ENCODE results near the gene C3orf22.

The C3orf22 gene

DNA sequence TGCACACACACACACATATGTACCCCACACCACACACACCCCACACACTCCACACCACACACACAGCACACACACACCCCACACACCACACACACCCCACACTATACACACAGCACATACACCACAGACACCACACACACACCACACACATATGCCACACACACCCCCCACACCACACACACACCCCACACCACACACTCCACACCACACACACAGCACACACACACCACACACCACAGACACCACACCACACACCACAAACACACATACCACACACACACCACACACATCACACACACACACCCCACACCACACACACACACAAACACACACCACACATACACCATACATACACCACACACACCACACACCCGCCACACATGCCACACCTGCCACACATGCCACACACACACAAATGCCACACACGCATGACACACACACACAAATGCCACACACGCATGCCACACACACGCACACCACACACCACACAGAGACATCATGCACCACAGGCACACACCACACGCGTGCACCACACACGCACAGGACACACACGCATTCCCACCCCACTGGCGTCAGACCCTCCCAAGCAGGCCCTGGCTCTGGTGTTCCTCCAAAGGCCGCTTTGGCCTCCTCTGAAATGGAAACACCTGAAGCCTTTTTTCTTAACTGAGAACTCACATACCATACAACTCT lies 19.0 kb downstream of the C3orf22 start:
- H3K9me3 ChIP-seq (ENCODE audit: control extremely low read depth in 1 of 5, control insufficient read depth in 4 of 5, insufficient read depth in 2 of 5, low read depth in 1 of 5, low read length in 4 of 5), result no peaks in the 10 kb centered on the region
- WGBS (ENCODE audit: insufficient coverage), result 91% methylated on average over 7 of the region's 10 CpGs
- no peak overlapping the region for H3K4me3 ChIP-seq (ENCODE audit: control insufficient read depth in 1 of 7, extremely low read depth in 1 of 7, insufficient read depth in 4 of 7, low read depth in 2 of 7, low read length in 6 of 7)
- peaks cover 4 to 33% (median 12%) of the 10 kb centered on the region in 4 experiments for H3K36me3 ChIP-seq (ENCODE audit: control insufficient read depth in 4 of 4, insufficient read depth in 4 of 4, low read length in 3 of 4)
- peak overlapping the region; percentile 40 to 96 for H3K27ac ChIP-seq (ENCODE audit: insufficient read depth in 1 of 2, low read depth in 1 of 2, low read length in 2 of 2, poor library complexity in 1 of 2, severe bottlenecking in 2 of 2)
- DNase-seq, result peak in 1 of 3 donors; percentile 39
- H3K4me1 ChIP-seq (ENCODE audit: control extremely low read depth in 1 of 4, control insufficient read depth in 4 of 4, insufficient read depth in 4 of 4, low read length in 3 of 4), result peaks cover 2 to 76% (median 67%) of the 10 kb centered on the region in 4 experiments
- POLR2A ChIA-PET, result no interaction called here
- no peaks in the 10 kb centered on the region for H3K27me3 ChIP-seq (replicated peaks in 2 of 5; ENCODE audit: control insufficient read depth in 4 of 5, insufficient read depth in 5 of 5, low read length in 4 of 5)
- CTCF ChIA-PET, result no interaction called here

- CTCF ChIA-PET, result interaction anchor here (0.9 to 2.2 kb wide), 4 partner anchors 12 to 18 kb away, joined by 3 to 12 read pairs (median 6); partner anchors contain the start of gene CHST13
- POLR2A ChIA-PET, result no interaction called here
- no peaks in the 10 kb centered on the region for H3K27me3 ChIP-seq (replicated peaks in 2 of 5; ENCODE audit: control insufficient read depth in 4 of 5, insufficient read depth in 5 of 5, low read length in 4 of 5)
These were observed 19.8 kb downstream of the C3orf22 start for GRCh38 chr3:126538966-126539365.

DNA sequence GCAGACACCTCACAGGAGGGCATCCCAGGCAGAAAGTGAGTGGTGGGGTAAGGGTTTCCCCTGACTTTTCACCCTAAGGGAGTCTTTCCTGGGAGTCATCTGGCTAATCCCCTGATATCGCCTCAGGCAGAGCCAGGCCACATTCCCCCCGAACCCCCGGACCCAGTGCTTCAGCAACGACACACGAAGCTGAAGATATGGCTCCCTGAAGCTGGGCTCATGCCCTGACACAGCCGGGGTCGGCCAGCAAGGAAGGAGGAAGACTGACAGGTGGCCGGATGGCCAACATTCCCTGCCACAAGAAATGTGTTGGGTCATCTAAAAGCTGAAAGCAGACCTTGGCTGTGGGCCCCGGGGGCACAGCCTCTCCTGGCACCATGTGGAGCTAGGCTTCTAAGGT lies 20.4 kb downstream of the C3orf22 start:
- WGBS (ENCODE audit: insufficient coverage), result 92% methylated on average over 9 of the region's 9 CpGs
- H3K9me3 ChIP-seq (ENCODE audit: control extremely low read depth in 1 of 5, control insufficient read depth in 4 of 5, insufficient read depth in 2 of 5, low read depth in 1 of 5, low read length in 4 of 5), result no peaks in the 10 kb centered on the region
- H3K36me3 ChIP-seq (ENCODE audit: control insufficient read depth in 4 of 4, insufficient read depth in 4 of 4, low read length in 3 of 4), result peaks cover 2 to 29% (median 12%) of the 10 kb centered on the region in 4 experiments
- DNase-seq, result no peak
- H3K4me1 ChIP-seq (ENCODE audit: control extremely low read depth in 1 of 4, control insufficient read depth in 4 of 4, insufficient read depth in 4 of 4, low read length in 3 of 4), result peaks cover 4 to 69% (median 63%) of the 10 kb centered on the region in 4 experiments
- CTCF ChIA-PET, result interaction anchor here (0.8 to 2.2 kb wide), 5 partner anchors 9 to 17 kb away, joined by 3 to 12 read pairs (median 4); partner anchors contain the start of gene CHST13
- no peaks in the 10 kb centered on the region for H3K27me3 ChIP-seq (replicated peaks in 2 of 5; ENCODE audit: control insufficient read depth in 4 of 5, insufficient read depth in 5 of 5, low read length in 4 of 5)
- H3K27ac ChIP-seq (ENCODE audit: insufficient read depth in 1 of 2, low read depth in 1 of 2, low read length in 2 of 2, poor library complexity in 1 of 2, severe bottlenecking in 2 of 2), result no peak overlapping the region
- H3K4me3 ChIP-seq (ENCODE audit: control insufficient read depth in 1 of 7, extremely low read depth in 1 of 7, insufficient read depth in 4 of 7, low read depth in 2 of 7, low read length in 6 of 7), result no peak overlapping the region
- POLR2A ChIA-PET, result no interaction called here

More at GRCh38 chr3:126538966-126539365, 19.8 kb downstream of the C3orf22 start:
- Histone ChIP-seq H3K4me3 (ENCODE audit: control insufficient read depth in 1 of 7, extremely low read depth in 1 of 7, insufficient read depth in 4 of 7, low read depth in 2 of 7, low read length in 6 of 7) (no peak overlapping the region), H3K9me3 (ENCODE audit: control extremely low read depth in 1 of 5, control insufficient read depth in 4 of 5, insufficient read depth in 2 of 5, low read depth in 1 of 5, low read length in 4 of 5) (no peaks in the 10 kb centered on the region), H3K4me1 (ENCODE audit: control extremely low read depth in 1 of 4, control insufficient read depth in 4 of 4, insufficient read depth in 4 of 4, low read length in 3 of 4) (peaks cover 2 to 69% (median 62%) of the 10 kb centered on the region in 4 experiments), H3K36me3 (ENCODE audit: control insufficient read depth in 4 of 4, insufficient read depth in 4 of 4, low read length in 3 of 4) (peaks cover 4 to 33% (median 12%) of the 10 kb centered on the region in 4 experiments), H3K27ac (ENCODE audit: insufficient read depth in 1 of 2, low read depth in 1 of 2, low read length in 2 of 2, poor library complexity in 1 of 2, severe bottlenecking in 2 of 2) (peak overlapping the region in 1 of 2 experiments; percentile 96)
- 60% methylated on average over 2 of the region's 5 CpGs for WGBS (ENCODE audit: insufficient coverage)
- no peak for DNase-seq

- Histone ChIP-seq H3K27ac (ENCODE audit: insufficient read depth in 1 of 2, low read depth in 1 of 2, low read length in 2 of 2, poor library complexity in 1 of 2, severe bottlenecking in 2 of 2) (no peak overlapping the region), H3K4me3 (ENCODE audit: control insufficient read depth in 1 of 7, extremely low read depth in 1 of 7, insufficient read depth in 4 of 7, low read depth in 2 of 7, low read length in 6 of 7) (no peak overlapping the region), H3K4me1 (ENCODE audit: control extremely low read depth in 1 of 4, control insufficient read depth in 4 of 4, insufficient read depth in 4 of 4, low read length in 3 of 4) (peaks cover 7 to 68% (median 62%) of the 10 kb centered on the region in 4 experiments), H3K27me3 (replicated peaks in 2 of 5; ENCODE audit: control insufficient read depth in 4 of 5, insufficient read depth in 5 of 5, low read length in 4 of 5) (no peaks in the 10 kb centered on the region), H3K36me3 (ENCODE audit: control insufficient read depth in 4 of 4, insufficient read depth in 4 of 4, low read length in 3 of 4) (peaks cover 2 to 27% (median 10%) of the 10 kb centered on the region in 4 experiments), H3K9me3 (ENCODE audit: control extremely low read depth in 1 of 5, control insufficient read depth in 4 of 5, insufficient read depth in 2 of 5, low read depth in 1 of 5, low read length in 4 of 5) (no peaks in the 10 kb centered on the region)
- ChIA-PET POLR2A (interaction anchor here (0.5 kb wide), 1 partner anchor 1764 kb away, joined by 3 read pairs; no protein-coding TSS in a partner anchor), CTCF (interaction anchor here (0.8 to 2.2 kb wide), 5 partner anchors 9 to 40 kb away, joined by 3 to 12 read pairs (median 4); partner anchors contain the start of gene CHST13)
- WGBS (ENCODE audit: insufficient coverage), result 95% methylated on average over 10 of the region's 10 CpGs
- DNase-seq, result no peak
These were observed 20.9 kb downstream of the C3orf22 start for GRCh38 chr3:126537730-126538281.

GRCh38 chr3:126537116-126537729 lies 21.5 kb downstream of the C3orf22 start:
- Histone ChIP-seq H3K27me3 (replicated peaks in 2 of 5; ENCODE audit: control insufficient read depth in 4 of 5, insufficient read depth in 5 of 5, low read length in 4 of 5) (no peaks in the 10 kb centered on the region), H3K4me3 (ENCODE audit: control insufficient read depth in 1 of 7, extremely low read depth in 1 of 7, insufficient read depth in 4 of 7, low read depth in 2 of 7, low read length in 6 of 7) (no peak overlapping the region), H3K27ac (ENCODE audit: insufficient read depth in 1 of 2, low read depth in 1 of 2, low read length in 2 of 2, poor library complexity in 1 of 2, severe bottlenecking in 2 of 2) (no peak overlapping the region), H3K36me3 (ENCODE audit: control insufficient read depth in 4 of 4, insufficient read depth in 4 of 4, low read length in 3 of 4) (peaks cover 2 to 21% (median 5%) of the 10 kb centered on the region in 4 experiments), H3K9me3 (ENCODE audit: control extremely low read depth in 1 of 5, control insufficient read depth in 4 of 5, insufficient read depth in 2 of 5, low read depth in 1 of 5, low read length in 4 of 5) (no peaks in the 10 kb centered on the region), H3K4me1 (ENCODE audit: control extremely low read depth in 1 of 4, control insufficient read depth in 4 of 4, insufficient read depth in 4 of 4, low read length in 3 of 4) (peaks cover 7 to 72% (median 61%) of the 10 kb centered on the region in 4 experiments)
- 82% methylated on average over 8 of the region's 9 CpGs for WGBS (ENCODE audit: insufficient coverage)
- CTCF ChIA-PET, result interaction anchor here (0.8 to 2.2 kb wide), 6 partner anchors 8 to 39 kb away, joined by 3 to 12 read pairs (median 4); partner anchors contain the start of gene CHST13
- POLR2A ChIA-PET, result interaction anchor here (0.5 kb wide), 1 partner anchor 1765 kb away, joined by 3 read pairs; no protein-coding TSS in a partner anchor
- DNase-seq, result no peak

DNA sequence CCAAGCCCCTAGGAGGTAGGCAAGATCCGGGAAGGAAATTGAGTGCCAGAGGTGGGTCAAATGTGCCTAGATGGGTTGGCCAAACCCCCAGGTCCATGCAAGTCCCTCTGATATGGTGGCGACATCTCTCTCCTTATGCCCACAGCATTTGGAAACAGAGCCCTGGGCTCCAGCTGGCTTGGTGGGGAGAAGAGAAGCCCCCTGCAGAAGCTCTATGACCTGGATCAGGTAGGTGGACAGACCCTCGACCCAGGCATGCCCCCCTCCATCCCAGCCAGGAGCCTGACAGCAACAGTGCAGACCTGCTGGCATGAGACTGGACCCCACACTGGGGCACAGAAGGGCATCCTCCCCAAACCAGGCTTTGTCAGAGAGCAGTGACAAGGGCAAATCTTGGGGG lies 22.6 kb downstream of the C3orf22 start:
- Histone ChIP-seq H3K4me1 (ENCODE audit: control extremely low read depth in 1 of 4, control insufficient read depth in 4 of 4, insufficient read depth in 4 of 4, low read length in 3 of 4) (peaks cover 10 to 70% (median 58%) of the 10 kb centered on the region in 4 experiments), H3K4me3 (ENCODE audit: control insufficient read depth in 1 of 7, extremely low read depth in 1 of 7, insufficient read depth in 4 of 7, low read depth in 2 of 7, low read length in 6 of 7) (no peak overlapping the region), H3K36me3 (ENCODE audit: control insufficient read depth in 4 of 4, insufficient read depth in 4 of 4, low read length in 3 of 4) (peaks cover 2 to 15% (median 3%) of the 10 kb centered on the region in 4 experiments), H3K9me3 (ENCODE audit: control extremely low read depth in 1 of 5, control insufficient read depth in 4 of 5, insufficient read depth in 2 of 5, low read depth in 1 of 5, low read length in 4 of 5) (no peaks in the 10 kb centered on the region), H3K27me3 (replicated peaks in 2 of 5; ENCODE audit: control insufficient read depth in 4 of 5, insufficient read depth in 5 of 5, low read length in 4 of 5) (no peaks in the 10 kb centered on the region), H3K27ac (ENCODE audit: insufficient read depth in 1 of 2, low read depth in 1 of 2, low read length in 2 of 2, poor library complexity in 1 of 2, severe bottlenecking in 2 of 2) (no peak overlapping the region)
- no peak for DNase-seq
- CTCF ChIA-PET, result interaction anchor here (0.9 to 1.4 kb wide), 2 partner anchors 10 to 13 kb away, joined by 3 read pairs; partner anchors contain the start of gene CHST13
- WGBS (ENCODE audit: insufficient coverage), result 100% methylated on average over 2 of the region's 3 CpGs
- POLR2A ChIA-PET, result no interaction called here

Measured in common myeloid progenitor, CD34-positive (primary cell).